ENCODE results near the gene PLAC1.

Gene PLAC1

DNA sequence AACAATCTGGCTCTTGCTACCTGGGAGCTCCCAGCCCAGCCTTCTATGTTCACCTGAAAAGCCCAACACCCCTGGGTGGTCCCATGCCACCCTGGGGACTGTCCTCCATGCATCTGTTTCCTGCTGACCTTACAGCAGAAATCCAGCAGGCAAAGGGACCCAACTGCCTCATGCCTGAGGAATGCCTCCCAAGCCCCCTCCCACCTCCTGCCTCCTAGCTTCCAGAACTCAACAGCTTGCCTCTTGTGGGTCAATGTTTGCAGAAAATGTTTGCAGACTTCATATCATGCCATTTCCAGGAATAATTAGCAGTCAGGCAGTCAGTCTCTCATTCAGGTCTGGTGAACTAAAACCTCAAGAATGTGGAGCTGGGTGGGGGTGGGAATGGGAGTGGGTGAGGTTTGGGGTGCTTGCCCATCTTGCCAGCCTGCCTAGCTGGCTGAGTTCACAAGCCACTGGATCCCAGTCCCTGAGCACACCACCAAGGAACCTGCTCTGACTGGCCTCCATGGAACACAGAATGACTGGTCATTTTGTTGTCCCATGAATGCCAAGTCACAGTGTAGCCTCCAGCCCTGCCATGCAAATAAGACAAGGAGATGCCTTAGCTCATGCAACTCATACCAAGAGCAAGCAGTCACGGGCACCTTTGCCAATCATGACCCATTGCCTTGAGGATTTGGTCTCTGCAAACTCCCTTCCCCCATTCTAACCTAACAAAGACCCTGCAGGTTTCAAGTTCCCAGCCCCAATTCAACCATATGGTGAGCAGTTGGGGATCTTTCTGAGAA is 12.1 kb upstream of the PLAC1 start:
- peak; percentile 67 for DNase-seq (ENCODE audit: low spot score)

DNA sequence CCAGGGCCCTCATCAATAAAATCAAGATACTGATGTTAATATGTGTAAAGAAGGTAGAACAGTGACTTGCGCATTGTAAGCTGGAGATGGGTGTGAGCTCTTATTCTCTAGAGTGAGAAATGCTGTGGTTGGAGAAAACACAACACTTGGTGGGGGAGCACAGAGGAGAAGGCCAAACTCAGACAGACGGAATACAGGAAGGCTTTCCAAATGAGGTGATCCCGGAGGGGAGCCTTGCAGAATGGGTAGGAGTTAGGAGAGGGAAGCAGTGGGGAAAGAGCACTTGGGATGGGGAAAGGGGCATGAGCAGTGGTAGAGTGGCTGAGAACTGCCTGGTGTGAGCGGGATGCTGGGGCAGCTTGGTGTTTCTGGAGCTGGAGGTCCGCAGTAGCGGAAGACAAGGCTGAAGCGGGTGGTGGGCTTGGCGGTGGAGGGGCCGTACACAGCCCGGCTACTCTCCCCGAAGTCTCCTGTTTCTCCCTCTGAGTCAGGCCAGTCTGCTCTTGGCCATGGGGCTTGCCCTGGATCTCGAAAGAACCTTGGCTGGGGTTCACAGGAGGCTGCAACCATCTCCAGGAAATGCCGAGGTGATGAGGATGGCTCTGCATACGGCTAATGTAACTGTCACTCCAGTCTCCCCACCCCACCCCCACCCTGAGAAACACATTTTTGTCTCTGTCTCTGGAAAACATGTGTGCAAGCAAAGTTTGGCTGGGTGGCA is 11.3 kb upstream of the PLAC1 start:
- peak; percentile 87 for DNase-seq (ENCODE audit: low spot score)

DNA sequence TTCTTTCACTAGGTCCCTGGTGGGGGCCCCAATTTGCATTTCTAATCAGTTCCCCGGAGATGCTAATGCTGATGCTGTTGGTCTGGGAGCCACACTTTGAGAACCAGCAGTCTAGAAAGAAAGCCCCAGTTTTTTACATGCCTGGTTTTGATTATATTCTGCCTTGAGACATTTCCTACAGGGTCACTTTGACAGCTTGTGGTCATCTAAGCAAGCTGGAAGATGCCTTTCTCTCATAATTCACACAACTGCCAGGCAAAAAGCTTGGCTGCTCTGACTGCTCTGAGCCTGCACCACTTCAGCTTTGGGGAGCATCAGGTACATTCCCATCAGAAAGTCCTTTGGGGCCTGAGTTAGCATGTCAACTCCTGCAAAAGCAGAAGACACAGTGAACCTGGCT is 5.9 kb upstream of the PLAC1 start:
- DNase-seq (ENCODE audit: low spot score) = no peak

DNA sequence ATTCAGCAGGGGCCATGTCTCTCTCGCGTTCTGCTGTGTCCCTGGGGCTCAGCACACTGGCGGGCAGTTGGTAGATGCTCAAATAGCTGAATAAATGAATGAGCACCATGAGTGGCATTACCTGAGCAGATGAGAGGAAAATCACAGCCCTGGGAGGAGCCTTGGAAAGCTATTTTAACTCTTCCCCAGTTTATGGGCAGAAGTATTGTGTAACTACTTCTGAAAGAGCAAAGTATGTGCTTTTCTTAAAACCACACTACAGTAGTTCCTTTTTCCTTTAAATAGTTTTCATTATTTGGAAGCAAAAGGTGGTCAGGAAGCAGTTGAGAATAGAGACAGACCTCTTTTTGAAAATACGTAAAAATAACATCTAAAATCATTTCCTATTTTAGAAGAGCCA is 3.0 kb upstream of the PLAC1 start:
- no peak for DNase-seq (ENCODE audit: low spot score)

DNA sequence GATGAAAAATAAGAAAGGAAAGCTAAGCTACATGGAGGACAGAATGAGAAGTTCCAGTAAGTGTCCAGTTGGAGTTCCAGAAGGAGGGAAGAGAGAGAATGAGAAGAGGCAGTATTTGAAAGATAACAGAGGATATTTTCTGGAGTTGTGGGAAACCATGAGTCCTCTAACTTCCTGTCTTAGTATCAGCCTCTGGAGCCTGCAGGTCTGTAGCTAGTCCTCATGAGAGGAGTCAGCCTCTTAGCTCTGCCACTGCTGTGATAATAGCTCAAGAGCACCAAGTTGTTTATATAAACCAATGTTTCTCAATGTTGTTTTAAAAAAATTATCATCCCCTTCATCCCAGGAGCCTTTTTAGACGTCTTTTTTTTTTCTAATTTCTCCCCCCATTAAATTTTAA is 2.4 kb upstream of the PLAC1 start:
- DNase-seq (ENCODE audit: low spot score) = no peak

DNA sequence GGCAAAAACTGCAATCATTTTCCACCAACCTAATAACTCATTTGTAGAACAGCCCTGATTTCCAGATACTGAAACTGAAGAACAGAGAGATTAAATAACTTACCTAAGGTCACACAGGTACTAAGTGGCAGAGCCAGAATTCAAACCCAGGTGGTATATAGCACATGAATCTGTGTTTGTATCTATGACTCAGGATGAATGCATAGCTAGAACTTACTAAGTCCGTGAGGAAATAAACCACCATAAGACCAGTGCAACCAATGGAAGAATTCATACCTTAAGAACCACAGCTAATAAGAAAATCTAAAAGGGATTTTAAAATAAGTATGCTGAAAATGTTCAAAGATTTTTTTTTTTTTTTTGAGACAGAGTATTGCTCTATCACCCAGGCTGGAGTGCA is 1.5 kb upstream of the PLAC1 start:
- DNase-seq (ENCODE audit: low spot score) = no peak

DNA sequence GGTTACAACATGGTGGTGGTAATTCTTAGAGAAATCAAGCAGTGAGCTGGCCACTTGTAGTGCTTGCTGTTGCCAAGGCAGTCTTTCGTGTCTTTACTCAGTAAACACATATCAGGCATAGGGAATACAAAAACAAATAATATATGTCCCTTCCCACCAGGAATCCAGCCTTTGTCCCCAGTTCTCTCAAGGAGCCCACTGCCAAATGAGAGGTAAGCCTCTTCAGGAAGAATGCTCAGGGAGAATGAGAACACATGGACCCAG is 421 bp upstream of the PLAC1 start:
- no peak for DNase-seq (ENCODE audit: low spot score)

DNA sequence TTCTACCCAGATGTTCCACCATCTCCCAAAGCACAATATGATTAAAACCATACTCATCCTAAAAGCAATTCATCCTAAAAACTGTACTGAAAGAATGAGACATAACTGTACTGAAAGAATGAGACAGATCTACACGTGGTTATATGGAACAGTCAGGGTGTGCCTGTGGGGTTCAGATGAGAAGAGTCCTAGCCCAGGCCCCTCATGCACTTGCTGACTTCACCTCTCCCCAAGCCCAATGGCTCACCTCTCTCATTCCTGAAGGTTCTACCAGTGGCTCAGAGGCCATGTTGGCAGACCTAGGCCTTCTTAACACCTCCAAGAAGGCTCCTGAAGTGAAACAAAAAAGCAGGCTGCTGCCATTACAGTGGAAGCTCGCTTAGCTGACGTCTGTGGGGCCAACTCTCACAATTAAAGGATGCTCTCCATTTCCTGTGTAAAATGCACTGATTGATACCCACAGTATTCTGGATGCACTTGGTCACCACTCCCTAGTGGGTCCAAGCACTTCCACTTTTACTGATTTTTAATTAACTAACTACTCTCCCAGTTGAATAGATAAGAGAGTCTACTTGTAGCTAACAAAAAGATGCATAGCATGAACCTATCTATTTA is 3.8 kb downstream of the PLAC1 start:
- DNase-seq (ENCODE audit: low spot score) = no peak

DNA sequence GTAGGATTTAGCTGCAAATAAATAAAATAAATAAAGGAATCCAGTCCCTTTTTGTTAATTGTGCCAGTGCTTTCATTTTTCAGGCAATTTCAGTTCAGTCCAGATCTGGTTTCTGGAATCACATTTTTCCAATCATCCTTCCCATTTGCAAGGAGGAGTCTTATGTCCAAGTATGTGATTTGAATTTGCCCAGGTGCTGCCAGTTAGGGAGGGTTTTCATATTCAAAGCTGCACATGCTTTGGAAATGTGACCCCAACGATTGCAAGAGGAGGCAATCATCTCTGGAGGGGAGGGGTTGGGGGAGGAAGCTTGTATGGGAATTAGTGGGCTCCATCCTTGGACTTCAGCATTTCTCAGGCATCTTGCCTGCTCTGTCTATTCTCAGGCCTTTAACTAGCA is 4.4 kb downstream of the PLAC1 start:
- no peak for DNase-seq (ENCODE audit: low spot score)

DNA sequence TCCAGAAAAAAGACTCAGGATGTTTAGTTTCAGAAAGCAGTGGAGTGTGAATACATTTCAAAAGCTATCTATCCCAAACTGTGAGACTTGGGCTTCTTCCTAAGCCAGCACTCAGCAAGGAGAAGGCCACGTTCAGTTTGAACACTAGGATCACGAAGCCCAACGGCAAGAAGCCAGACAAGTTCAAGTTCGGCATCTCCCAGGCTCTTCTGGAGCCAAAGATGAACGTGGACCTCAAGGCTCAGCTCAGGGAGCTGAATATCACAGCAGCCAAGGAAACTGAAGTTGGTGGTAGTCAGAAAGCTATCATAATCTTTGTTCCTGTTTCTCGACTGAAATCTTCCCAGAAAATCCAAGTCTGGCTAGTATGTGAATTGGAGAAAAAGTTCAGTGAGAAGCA is 7.6 kb downstream of the PLAC1 start:
- DNase-seq (ENCODE audit: low spot score) = no peak

DNA sequence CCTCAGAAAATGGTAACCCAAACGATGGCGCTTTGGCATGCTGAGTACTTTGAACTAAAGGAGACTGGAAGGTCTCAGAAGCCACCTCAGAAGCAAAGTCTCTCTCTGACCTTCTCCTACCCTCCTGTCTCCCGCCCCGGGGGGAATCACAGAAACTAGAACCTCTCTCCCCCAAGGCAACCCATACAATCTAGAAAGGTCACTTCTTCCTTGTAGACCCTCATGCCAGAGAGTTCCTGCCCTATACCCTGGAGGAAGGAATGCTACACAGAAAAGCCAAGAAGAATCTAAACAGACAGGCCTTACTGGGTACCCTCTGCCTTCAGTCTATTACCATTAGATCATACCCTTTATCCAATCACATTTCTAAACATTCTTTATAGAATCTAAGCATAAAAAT is 8.5 kb downstream of the PLAC1 start:
- DNase-seq (ENCODE audit: low spot score) = no peak

DNA sequence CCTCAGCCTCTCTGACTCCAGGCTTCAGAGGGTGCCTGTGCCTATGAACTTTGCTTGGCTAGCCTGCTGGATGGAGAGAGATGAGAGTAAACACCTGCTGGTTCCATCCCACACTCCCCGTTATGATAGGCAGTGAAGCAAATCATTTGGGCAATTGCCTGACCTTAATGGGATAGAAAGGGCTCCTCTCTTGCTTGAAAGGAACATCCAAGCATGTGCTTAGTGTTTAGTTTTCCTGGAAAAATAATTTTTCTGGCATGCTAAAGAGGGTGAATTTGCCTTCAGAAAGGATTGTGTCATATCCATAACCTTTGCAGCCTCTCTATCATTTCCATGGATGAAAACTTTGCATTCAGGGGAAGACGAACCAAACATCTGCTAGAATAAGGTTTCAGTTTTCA is 10.8 kb downstream of the PLAC1 start:
- no peak for DNase-seq (ENCODE audit: low spot score)

DNA sequence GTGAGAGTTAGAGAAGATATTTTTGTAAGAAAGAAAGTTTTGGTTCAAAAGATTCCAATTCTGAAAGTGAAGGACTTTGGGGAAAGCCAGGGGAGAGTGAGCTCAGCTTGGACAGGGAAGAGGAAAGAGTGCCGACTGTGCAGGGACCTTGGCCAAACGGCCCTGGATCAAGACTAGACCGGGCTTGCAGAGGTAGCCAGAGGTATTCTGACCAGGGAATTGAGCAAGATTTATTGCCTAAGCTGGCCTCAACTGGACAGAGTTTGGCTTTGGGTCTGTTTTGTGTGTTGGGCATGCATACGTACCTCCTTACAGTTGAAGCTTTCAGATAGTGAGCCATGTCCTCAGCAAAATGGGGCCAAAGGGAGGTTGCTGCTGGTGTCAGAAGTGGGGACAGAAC is 11.6 kb downstream of the PLAC1 start:
- no peak for DNase-seq (ENCODE audit: low spot score)

DNA sequence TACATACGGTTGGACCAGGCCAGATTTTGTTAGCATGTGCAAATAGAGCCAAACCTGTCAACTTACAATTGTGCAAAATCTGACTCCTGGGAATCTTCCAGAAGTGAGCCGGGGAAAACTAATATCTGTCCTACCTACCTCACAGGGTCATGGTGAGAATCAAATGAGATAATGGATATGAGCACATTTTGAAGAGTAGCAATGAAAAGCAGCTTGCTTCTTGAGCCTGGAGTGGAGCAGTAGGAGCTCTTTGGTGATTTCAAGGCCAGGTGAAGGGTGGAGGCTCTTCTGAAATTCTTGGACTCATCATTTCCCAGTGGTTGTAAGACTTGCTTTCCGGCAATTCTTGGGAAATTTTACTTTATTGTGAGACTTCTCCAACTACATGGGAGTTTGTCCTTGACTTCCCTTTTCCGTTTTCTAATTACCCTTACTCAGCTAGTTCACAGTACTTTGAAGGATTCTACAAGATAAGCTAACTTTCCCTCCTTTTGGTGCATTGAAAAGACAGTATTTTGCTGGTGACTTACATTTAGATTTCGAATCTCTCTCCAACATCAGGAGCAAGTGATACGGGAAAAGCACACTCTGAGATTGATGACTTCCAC is 12.2 kb downstream of the PLAC1 start:
- no peak for DNase-seq (ENCODE audit: low spot score)

DNA sequence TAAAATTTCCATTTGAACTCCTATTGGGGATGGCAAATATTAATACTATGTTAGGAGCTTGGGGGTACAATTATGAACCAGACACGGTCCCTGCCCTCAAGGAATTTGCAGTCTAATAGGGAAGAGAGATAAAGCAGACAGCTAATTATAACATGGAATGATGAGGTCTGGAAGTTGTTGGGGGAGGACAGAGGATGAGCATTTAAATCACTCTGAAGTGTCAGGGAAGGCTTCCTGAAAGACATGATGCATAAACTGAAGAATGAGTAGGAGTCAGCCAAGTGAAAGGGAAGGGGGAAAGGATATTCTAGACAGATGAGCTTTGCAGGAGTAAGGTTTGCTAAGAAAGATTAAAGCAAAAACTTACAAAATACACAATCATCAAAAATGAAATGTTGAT is 15.9 kb downstream of the PLAC1 start:
- DNase-seq (ENCODE audit: low spot score) = peak; percentile 28

DNA sequence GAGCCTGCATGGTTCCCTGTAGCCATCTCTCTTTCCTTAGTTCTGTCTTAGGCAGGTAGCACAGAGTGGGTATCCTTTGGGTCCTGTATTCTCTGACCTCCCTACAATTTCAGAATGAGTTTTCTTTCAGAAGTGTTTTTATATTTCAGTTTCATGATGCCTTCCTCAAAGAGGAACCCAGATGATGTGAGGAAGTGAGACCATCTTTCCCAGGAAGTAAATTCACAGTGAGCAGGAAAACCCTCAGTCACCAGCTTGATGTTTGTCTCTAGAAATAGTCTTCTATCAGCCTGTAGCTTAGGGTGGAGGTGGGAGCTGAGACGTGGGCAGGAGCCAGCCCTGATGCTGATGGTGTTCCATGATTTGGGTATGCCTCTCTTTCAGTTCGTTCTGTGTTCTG is 16.9 kb downstream of the PLAC1 start:
- DNase-seq (ENCODE audit: low spot score) = no peak

DNA sequence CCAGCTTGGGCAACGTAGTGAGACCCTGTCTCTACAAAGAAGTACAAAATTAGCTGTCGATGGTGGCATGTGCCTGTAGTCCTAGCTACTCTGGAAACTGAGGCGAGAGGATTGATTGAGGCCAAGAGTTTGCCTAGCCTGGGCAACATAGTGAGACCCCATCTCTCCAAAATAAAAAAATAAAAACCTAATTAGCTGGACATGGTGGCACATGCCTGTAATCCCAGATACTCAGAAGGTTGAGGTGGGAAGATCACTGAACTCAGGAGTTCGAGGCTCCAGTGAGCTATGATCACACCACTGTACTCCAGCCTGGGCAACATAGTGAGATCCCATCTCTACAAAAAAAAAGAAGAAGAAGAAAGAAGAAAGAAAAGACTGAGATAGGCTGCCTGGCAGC is 17.4 kb downstream of the PLAC1 start:
- no peak for DNase-seq (ENCODE audit: low spot score)

DNA sequence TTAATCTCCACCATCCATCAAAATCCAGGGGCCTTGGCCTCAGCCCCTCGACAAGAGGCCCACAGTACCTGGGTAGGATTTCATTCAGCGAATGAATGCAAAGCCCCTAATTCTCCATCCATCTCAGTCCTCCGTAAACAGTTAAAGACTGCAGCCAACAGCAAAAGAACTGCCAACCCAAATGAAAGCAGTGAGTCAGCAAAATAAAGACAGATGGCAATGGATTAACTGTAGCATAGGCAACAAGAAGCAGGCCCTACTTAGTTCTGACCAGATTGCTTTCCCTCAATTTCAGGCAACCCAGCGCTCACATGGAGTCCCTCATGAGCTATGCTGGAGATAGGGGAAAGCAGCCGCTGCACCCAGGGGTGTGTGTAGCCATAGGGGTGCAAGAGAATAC is 21.4 kb downstream of the PLAC1 start:
- peak; percentile 27 for DNase-seq (ENCODE audit: low spot score)

DNA sequence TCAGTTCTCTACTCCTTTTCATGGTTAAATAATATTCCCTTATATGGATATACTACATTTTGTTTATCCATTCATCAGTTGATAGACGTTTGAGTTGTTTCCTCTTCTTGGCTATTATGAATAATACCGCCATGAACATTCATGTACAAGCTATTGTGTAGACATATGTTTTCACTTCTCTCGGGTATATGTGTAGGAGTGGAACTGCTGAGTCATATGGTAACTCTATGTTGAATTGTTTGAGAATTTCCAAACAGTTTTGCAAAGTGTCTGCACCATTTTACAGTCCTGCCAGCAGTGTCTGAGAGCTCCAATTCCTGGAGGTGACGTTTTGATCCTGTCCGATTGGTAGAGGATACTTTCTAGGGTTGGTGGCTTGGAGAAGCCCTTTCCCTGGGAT is 23.6 kb downstream of the PLAC1 start:
- peak; percentile 15 for DNase-seq (ENCODE audit: low spot score)

DNA sequence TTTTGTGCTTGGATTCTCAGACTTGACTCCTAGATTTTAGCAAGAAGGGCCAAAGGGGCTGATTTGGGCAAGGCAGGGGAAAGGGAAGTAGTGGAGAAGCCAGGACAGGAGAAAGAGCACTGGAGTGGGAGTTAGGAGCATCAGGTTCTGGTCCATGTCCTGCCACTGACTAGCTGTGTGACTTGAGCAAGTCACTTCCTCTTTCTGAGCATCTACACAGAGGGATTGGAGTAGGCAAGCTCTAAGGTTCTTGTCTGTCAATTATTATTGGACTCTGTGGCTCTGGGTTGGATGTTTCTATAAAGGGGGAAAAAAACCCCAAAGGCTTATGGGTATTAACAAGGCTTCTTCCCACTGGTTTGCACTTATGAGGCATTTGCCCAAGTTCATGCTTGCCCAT is 24.4 kb downstream of the PLAC1 start:
- DNase-seq (ENCODE audit: low spot score) = no peak

DNA sequence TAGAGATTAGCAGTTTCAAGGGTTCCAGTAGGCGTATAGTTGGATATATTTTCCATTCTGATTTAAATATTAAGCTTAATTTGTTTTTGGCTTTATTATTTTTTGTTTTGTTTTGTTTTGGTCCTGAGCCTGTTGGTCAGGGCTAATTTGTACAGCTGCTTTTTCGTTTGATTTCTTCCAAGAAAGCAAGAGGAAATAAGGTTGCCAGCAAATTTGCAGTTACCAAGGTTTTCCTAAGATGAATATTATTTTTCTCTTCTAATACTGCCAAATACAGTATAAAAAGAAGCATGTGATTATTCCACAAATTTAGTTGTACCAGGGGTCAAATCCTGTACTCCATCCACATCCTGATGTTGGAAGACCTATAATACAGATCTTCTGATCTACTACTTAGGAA is 24.9 kb downstream of the PLAC1 start:
- no peak for DNase-seq (ENCODE audit: low spot score)

DNA sequence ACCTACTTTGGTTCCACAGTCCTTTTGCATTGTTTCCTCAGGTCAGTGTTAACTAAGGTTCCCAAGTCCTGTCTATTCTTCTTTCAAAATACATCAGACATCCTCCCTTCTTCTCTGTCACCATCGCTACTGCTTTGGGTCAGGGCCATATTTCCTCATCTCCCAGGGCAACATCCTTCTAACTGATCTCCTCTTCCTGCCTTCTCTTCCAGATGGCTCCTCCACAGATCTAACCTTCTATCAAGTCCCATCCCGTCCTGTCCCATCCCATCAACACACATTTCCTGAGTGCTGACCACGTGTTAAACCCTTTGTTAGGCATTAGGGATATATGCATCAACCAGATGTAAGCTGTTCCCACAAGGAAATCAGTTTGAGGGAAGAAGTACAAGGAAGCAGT is 25.9 kb downstream of the PLAC1 start:
- no peak for DNase-seq (ENCODE audit: low spot score)

Measured in GM03348 (cell line).